ENCODE data around the gene MCTS1.
"Not testable (repeated sequence)": the region's sequence is repeated elsewhere in the genome, so short reads cannot be mapped to it uniquely, and the experiment has no call there.

MCTS1 gene, protein sequence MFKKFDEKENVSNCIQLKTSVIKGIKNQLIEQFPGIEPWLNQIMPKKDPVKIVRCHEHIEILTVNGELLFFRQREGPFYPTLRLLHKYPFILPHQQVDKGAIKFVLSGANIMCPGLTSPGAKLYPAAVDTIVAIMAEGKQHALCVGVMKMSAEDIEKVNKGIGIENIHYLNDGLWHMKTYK

GRCh38 chrX:120603707-120604360 is at the start of gene MCTS1:
MCTS1 (plus strand) TSS chrX:120604101; CDS start chrX:120604237, 136 bp downstream.
- peak; percentile 95 for DNase-seq

- no peak for DNase-seq
These were observed 47.6 kb upstream of the MCTS1 start for GRCh38 chrX:120556251-120556650.

DNA sequence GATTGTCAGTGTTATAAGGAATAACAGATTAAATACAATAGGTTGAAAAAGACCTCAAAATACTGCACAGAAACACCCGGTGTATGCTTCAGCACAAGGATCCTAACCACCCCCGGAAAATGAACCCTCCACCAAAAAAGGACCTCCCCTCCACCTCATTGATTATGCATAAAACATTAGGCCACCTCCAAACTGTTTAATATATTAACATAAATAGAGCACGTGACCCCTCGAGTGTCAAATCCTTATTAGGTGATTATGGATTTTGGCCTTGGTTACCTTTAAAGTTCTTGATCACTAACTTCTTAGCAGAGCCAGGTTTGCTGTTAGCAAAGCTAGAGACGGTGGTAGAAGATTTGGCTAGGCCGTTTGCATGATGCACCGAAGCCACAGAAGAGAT is 44.1 kb upstream of the MCTS1 start:
- peak; percentile 4 for DNase-seq

DNA sequence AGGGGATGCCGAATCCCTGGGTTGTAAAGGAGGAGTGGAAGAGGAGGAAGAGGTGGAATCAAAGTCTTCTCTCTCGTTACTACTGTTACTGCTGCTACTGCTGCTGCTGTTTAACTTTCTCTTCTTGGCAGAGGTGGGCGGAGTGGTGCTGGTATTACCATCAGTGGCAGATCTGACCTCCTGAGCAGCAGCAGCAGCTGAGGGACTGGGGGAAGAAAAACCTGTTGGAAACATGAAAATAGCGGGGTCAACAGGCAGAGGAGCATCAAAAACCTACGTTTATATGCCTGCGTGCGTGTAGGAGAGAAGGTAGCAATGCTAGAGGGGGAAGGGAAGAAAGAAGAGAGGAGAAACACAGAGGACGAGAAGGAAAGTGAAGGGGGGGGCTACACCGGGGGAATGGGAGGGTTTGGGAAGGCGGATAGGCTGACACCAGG is 43.5 kb upstream of the MCTS1 start:
- peak; percentile 59 for DNase-seq

GRCh38 chrX:120560842-120561633 is 42.9 kb upstream of the MCTS1 start, which contains the start of gene CUL4B:
CUL4B (minus strand) TSS chrX:120560962; CDS start chrX:120560638, 324 bp downstream.
- peak; percentile 95 for DNase-seq

DNA sequence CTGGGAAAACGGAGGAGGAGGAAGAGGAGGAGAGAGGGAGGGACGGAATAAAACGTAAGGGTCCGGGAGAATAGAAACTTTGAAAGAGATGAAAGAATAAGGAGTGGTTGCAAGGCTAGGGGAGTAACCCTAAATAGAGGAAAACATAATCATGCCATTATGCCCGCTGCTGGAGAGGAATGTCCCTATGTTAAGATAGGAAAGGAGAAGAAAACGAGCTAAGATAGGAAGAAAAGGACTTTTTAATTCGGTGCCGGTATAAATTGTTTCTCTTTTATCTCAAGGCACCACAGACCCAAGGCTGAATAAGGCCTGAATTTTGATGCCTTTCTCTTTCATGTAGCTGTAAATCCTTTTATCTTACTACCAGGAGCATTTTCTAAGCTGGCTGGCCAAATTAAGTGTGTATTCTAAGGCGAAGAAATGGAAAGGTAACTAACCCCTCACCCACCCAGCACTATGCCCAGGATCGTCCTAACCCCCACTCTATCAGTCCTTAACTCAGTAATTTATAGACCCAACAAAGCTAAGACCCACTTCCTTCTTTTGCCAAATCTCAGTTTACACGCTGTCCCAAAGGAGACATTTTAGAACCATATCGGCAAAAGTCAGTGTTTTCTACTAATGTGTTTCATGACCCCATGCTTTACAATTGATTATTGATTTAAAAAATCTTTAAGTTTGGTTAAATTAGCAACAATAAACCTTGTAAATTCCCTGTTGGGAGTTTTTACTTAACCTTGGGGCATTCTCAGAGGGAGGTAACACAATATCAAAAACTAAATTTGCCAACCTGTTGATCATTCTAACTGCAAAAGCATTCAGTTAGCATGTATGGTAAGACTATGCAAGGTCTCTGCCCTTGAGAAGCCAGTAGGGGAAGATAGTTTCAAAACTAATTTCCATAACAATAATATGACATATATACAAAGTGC is 42.0 kb upstream of the MCTS1 start:
- DNase-seq = no peak

DNA sequence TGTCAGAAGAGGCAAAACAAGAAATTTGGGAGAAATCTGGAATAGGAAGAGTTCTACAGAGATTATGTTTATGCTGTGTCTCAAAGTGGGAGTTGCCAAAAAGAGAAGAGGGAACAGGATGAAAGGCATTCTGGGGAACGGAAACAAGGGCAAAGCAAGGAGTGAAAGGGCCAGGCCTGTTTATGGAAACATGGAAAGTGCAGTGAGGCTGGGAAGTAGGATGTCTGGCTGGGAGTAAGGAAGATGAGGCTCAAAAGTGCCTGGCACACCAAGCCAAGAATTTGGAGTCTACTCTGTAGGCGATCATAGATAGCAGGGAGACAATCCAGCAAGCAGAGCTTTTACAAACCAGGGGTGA is 41.4 kb upstream of the MCTS1 start:
- peak; percentile 0 for DNase-seq

DNA sequence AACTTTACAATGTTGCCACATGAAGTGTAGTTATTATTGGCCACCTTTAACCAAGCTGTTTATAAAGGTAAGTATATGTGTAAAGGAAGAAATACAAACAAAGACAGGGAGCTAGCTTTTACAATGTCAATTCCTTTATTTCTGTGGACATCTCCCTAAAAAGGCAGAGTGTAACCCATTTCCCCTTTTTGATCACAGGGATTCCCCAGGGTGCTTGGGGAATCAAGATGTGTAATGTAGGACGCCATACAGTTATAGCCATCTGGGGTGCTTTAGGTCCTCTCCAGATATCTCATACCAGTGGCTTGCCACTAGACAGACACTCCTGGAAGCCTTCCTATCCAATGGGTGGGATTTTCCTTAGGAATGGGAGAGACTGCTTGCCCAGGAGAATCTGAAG is 39.0 kb upstream of the MCTS1 start:
- no peak for DNase-seq

DNA sequence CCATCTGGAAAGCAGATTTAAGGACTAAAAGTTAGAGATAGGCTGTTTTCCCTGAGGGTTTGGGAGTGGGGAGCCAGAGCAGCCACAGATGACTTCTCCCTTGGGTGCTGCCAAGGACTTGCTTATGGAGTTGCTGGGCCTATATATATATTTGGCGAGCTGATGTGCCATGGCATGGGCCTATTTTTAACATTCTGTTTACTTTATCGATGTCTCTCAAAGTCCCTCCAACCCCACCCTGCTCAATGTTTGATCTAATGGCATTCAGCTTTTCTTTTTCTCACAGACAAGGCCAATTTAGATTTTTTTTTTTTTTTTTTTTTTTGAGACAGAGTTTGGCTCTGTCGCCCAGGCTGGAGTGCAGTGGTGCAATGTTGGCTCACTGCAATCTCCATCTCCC is 37.1 kb upstream of the MCTS1 start:
- no peak for DNase-seq

GRCh38 chrX:120568035-120568434 is 35.9 kb upstream of the MCTS1 start:
- no peak for DNase-seq

- no peak for DNase-seq
These were observed 35.3 kb upstream of the MCTS1 start for GRCh38 chrX:120568609-120569008.

DNA sequence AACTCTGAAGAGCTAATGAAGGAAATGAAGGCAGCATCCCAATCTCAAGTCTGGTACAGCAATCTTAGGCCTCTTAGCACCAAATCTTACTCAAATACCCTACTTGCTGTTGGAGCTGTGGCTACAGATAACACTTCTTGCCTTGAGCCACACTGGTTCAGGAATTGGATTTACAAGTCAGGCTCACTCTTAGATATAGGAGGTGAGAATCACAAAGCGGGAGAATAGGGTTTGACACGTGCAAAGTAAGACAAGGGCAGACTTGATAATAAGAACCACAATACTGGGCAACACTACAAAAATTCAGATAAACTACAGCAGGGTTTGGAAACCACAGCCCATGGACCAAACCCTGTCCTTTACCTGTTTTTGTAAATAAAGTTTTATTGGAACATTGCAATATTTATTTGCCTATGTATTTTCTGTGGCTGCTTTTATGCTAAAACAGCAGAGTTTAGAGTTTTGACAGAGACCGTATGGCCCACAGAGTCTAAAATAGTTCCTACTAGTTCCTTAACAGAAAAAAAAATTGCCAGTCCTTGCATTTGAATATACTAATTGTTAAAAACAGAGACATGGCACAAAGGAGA is 33.8 kb upstream of the MCTS1 start:
- DNase-seq = no peak

- not testable (repeated sequence) for DNase-seq
These were observed 30.1 kb upstream of the MCTS1 start for GRCh38 chrX:120573806-120574205.

DNA sequence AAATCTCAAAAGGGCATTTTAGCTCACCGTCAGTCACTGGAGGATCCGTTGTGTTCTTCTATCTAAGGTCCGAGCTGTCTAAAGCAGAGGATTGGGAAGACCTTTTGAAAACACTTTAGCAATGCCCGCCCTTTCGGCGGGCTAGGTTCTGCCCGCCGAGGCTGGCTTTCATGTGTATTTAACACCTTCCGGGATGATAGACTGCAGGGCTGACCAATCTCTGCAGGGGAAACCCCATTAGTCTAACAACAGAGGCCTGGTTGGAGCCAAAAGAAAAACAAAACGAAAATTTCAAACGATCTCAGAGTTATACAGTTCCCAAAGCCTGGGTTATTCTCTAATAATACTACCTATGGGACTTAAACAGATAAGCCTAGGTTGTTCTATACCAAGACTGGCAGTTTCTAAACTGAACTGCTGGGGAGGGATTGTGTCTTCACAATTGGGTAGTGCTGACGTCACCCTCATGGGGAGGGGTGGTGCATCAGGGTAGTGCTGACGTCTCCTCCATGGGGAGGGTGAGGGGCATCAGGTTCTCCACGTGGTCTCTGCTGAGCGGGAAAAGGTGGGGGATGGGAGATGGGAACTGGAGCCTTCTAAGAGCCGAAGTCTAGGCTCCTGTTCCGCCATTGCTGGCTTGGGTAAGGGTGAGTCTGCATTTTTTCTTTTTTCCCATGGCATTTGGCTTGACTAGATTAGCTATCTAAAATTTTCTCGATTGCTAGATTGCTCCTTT is 28.4 kb upstream of the MCTS1 start:
- DNase-seq = no peak

DNA sequence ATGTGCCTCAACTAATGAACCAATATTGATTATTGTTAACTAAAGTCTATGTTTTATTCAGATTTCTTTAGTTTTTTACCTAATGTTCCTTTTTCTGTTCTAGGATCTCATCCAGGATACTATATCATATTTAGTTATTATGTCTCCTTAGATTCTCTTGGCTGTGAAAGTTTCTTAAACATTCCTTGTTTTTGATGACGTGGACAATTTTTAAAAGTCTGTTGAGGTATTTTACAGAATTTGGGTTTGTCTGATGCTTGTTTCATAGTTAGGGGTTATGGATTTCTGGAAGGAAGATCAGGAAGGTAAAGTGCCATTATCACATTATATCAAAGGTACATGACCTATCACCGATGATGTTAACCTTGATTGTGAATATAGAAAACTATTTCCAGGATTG is 18.2 kb upstream of the MCTS1 start:
- DNase-seq = no peak

DNA sequence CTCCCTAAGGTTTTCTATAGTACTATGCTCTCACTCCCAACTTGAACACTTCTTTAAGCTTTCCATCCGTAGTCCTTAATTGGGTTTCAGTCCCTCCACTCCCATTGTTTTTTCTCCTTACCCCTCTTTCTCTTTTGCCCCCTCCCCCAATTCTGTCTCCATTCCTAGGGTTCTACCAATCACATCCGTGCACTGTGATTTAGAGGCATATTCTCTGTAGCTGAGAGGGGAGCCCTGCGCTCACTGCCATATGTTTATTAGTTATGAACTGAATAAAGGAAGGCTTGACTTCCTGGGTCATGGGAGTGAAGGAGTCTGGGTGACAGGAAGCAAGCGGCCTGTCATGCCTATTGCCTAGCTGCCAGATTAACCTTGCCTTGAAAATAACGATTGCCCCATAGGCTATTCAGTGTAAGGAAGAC is 471 bp downstream of the MCTS1 start:
- DNase-seq = peak; percentile 60

GRCh38 chrX:120612086-120612485 is 8.2 kb downstream of the MCTS1 start:
- DNase-seq = no peak

DNA sequence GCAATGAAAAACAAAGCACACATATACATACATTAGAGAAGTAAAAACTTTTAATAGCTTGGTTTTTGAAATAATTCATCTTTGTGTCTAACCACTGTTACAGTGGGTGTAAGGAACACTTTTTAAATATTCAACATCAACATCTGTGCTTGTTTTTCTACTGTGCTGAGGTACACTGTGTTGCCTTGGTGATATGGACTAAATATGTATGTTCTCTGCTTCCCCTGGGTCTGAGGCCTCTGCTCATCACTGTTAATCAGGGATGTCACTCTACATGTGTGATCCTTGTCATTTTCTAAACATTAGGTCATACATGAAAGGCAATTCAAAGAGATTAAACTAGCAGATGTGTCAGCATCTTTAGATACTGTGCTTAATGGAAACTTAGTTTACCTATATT is 10.9 kb downstream of the MCTS1 start:
- no peak for DNase-seq

DNA sequence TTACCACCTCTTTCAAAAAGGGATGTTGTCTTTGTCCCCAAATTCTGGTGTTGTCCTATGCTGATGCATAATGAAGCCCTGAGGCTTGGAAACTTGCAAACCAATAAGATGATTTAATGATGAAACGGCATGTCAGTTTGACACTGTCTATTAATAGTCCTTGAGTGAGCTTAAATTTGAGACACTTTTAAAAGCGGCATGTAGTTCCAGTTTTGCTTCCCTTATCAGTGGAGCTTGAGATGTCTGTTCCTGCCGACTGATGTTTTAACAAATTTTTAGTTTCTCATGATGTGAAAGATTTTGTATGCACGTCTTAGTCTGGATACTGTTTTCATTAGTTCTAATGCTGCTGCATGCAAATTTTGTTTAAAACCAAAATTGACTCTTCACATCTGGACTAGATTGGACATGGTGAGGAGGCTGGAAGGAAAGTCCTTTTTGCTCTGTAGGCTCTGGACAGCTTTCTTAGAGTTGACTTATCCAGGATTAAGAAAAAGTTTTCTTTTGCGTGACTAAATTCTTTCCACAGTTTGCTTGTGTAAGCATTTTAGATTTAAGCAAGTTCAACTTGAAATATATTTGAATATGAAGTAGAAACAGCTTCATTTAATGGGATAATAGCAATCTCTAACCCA is 14.2 kb downstream of the MCTS1 start:
- DNase-seq = no peak

- peak; percentile 29 for DNase-seq
These were observed 21.5 kb downstream of the MCTS1 start for GRCh38 chrX:120625371-120625770.

Data from EL (cell line).